HG03103 (cell line): ENCODE measurements around the gene MTMR2.
"Not testable (repeated sequence)": the region's sequence is repeated elsewhere in the genome, so short reads cannot be mapped to it uniquely, and the experiment has no call there.

Experiments used
- ATAC-seq: cut with Tn5 transposase; IDR thresholded peaks from one replicate; pipeline ENCODE4 v1.9.1; 2021; ENCODE audit warnings: low read depth; ENCODE audit not compliant: unreplicated experiment

The MTMR2 gene

DNA sequence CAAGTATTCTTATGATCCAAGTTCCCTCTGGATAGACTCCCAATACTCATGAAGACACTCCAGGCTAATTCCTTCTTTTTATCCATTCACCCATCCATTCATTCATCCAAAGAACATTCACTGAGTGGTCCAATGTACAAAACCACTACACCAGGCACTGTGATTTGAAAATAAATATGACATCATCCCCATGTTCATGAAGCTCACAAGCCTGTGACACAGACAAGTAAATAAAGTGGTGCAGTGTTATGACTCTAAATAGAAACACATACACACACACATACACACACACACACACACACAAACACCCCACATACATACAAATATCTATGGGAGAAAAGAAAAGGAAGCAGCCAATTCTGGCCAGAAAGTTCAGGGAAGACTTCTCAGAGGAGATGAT, 35.5 kb downstream of the MTMR2 start:
- ATAC-seq = no peak

DNA sequence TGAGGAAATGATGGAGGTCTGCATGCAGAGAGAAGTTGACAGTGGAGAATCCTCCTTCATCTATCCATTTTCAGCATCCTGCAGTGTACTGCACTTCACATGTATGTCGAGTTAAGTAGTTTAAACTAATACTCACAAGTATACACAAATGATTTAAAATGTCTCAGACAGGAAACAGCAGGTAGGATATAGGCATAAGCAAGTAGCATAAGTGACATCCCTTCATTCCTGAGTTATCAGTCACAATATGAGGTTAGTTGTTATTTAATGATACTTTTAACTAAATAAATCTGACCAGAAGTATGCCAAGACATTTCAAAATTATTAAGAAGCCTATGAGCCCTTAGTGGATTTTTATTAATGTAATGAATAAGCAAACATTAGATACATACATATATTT, 37.4 kb downstream of the MTMR2 start:
- ATAC-seq = no peak

DNA sequence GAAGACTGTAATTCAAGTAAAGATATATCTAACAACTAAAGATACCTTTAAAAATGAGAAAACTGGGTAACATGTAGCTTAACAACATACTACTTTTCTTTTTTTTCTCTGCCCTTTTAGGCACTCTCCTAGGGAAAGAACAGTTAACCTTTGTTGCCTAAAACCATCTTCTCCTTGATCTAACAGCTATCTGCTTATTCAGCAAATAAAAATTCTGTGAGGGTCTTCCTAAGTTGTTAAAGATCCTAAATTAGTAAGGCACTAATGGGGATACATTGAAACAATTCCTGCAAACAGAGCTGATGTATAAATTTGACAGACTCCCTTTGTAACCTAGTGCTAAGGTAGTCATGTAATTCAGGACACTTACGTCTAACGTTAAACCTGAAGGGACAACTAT, 39.1 kb downstream of the MTMR2 start:
- no peak for ATAC-seq

DNA sequence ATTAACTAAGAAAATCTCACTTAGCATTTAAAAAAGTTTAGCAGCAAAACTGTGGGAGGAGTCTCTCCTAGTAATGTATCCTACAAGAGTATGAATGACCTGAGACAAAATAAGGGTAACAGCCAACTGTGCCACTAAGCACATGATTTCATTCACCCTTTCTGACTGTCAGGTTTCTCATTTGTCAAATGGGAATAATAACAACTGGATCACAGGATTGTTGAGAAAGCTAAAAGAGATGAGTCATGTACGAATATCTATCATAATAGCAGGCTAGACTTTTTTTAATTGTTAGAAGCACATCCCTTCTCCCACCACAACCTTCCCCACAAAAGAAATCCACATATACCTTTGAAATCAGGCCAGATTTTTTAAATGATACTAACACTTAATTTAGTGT, 39.5 kb downstream of the MTMR2 start:
- ATAC-seq = no peak

DNA sequence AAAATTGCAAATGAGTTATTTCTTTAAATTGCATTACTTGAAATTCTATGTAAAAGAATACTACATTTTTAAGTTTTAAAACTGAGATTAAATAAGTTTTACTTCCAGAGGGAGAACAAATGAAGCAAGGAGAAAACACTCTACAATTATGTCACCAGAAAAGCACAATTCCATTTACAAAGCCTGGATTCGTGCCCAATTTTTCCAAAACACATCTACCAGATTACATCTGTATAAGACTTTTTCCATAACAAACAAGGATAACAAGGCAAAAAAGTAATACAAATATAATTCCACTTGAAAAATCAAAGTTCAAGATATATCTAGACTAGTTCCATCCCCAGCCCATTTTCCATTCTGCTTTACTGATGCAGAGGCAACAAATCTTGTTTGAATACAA, 40.5 kb downstream of the MTMR2 start:
- no peak for ATAC-seq

DNA sequence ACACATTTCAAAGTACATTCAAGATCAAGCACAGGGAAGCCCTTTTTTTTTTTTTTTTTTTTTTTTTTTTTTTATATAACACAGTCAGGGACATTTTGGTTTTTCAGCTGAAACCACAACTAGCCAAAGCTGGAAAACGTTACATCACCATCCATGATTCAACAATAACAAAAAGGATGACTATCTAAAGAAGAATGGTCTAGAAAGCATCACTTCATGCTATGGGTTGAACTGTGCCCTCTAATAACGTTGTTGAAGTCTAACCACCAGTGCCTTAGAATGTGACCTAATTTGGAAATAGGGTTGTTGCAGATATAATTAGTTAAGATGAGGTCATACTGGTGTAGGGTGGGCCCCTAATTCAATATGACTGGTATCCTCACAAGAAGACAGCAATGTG, 46.6 kb downstream of the MTMR2 start:
- no peak for ATAC-seq

DNA sequence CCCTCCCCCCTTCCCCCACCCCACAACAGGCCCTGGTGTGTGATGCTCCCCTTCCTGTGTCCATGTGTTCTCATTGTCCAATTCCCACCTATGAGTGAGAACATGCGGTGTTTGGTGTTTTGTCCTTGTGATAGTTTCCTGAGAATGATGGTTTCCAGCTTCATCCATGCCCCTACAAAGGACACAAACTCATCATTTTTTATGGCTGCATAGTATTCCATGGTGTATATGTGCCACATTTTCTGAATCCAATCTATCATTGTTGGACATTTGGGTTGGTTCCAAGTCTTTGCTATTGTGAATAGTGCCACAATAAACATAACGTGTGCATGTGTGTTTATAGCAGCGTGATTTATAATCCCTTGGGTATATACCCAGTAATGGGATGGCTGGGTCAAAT, 53.0 kb downstream of the MTMR2 start:
- ATAC-seq = not testable (repeated sequence)

DNA sequence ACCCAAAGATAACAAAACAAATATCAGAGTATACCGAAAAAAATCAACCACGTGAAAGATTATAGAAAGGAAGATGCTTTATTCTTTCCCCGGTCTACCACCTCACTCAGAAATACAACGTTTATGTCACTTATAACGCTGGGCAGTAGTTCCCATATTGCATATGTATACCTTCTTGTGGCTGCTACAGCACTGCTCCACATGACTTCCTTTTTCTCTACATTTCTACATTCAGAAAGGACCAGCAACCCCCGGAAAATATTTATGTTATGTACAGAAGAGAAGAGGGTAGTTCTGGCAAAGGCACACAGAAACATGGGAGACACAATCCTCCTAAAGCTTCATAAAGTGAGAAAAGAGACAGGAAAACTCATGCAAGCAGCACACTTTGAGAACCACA, 56.8 kb downstream of the MTMR2 start:
- no peak for ATAC-seq

DNA sequence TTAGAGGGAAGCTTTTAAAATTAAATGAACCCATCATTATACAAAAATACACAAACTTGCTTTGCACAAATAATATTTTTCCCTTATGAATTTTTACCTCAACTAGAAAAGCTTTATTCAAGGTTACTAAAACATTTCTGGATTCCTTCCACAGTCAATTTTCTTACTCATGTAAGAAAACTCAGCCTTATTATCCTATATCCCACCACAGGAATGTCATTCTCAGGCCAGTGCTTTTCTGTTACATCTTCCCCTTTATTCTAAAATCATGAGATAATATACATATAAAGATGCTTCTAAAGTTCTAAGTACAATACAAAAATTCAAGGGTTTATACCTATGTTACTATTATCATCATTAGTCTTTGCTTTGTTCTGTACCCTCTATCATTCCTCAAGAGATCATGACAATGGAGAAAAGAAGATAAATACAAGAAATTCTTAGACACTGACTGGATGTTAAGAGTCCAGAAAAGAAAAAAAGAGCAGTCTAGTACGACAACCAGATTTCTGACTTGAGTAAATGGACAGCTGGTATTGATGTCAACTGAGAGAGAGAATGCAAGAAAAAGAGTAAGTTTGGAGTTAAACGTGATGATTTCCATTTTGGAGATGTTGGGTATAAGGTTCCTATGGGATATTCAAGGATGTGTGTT, 60.3 kb downstream of the MTMR2 start:
- no peak for ATAC-seq

DNA sequence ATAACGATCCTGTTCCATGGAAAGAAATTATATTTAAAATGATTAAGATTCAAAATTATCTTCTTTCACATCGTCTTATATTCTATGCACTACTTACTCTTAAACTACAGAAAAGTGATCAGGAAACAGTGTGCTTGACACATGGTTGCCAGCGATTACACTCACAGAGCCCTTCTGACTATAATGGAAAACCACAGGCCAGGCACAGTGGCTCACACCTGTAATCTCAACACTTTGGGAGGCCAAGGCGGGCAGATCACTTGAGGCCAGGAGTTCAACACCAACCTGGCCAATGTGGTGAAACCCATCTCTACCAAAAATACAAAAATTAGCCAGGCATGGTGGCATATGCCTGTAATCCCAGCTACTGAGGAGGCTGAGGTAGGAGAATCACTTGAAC, 63.9 kb downstream of the MTMR2 start:
- not testable (repeated sequence) for ATAC-seq

DNA sequence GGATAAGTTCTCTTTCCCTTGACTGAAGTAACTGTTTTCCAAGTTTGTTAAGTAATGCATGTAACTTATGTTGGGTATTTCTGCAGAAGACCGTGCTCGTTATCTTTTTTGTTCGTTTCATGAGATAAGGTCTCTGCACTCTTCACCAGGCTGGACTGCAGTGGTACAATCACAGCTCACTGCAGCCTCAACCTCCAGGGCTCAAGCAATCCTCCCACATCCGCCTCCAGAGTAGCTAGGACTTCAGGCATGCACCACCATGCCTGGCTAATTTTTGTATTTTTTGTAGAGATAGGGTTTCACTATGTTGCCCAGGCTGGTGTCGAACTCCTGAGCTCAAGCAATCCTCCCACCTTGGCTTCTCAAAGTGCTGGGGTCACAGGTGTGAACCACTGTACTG, 69.5 kb downstream of the MTMR2 start:
- ATAC-seq = not testable (repeated sequence)

DNA sequence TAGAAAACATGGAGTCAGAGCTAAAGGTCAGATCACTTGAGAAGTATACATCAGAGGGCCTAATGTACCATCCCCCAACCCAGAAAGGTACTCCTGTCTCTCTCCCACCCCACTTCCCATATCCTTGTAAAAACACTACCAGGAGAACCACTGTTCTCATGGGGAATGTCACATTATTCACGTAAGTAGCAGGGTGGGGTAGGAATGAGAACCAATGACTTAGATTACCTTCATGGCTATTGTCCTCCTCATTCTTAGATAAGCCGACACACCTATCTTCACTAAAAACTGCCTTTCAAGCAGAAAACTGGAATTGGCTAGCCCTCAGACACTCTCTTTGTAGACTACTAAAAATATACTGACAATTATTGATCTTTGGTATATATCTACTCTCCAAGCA, 70.0 kb downstream of the MTMR2 start:
- no peak for ATAC-seq

DNA sequence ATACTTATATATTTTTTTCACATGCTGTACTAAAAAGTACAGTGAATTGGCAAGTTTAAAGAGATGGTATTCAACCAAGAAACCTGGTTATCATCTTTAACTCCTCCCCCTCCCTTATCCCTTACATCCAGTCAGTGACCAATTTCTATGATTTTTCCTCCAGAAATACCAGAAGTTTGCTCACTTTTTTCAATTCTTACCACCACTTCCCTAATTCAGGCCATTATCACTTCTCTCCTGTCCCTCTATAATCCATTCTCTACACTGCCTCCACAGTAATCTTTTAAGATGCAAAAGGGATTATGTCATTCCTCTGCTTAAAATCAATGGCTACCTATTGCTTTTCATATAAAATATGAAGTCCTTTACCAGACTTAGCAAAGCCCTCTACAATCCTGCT, 70.8 kb downstream of the MTMR2 start:
- ATAC-seq = no peak

DNA sequence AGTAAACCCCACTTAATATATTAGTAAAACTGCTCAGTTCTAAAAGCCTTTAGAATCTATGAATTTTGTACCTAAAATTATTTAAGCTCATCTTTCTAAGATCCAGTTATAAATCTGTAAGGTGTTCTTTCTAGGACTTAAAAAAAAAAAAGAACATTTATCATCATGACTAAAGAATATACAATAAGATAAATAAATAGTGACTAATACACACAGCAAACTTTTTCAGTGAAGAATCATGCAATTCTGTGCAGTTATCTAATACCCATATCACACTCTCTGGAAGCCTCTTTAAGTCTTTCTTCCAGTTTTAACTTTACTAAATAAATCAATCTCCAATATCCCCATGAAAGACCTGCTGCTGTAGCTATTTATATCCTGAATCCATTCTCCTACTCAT, 73.8 kb downstream of the MTMR2 start:
- ATAC-seq = no peak

DNA sequence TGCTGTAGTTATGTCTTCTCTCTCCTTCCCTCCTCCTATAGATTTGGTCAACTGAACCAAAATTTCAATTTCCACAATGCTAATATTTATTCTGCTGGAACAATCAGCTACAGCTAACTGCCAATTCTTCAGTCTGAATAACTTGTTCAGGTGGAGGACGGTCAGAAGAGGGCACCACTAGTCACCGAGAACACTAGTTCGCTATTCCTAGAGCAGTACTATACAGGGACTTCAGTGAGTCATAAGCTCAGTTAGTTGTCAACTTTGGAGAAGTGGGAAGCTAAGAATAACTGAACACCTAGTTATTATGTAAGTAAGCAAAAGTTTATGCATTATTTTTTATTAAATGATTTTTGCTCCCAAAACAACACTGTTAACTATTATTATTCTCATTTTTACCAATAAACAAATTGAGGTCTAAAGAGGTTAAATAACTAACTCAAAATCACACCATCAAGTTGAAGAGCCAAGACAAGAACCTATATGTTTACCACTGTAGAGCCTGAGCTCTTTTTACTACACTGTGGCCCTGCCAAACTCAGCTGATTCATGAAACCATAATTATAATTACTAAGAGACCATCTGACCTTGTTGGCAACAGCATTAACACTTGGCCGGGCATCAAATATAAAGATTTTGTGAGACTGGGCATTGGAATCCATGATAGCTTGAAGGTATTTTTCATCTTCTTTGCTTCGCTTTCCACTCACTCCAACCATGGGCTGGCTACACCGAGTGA, 74.7 kb downstream of the MTMR2 start:
- ATAC-seq = no peak

DNA sequence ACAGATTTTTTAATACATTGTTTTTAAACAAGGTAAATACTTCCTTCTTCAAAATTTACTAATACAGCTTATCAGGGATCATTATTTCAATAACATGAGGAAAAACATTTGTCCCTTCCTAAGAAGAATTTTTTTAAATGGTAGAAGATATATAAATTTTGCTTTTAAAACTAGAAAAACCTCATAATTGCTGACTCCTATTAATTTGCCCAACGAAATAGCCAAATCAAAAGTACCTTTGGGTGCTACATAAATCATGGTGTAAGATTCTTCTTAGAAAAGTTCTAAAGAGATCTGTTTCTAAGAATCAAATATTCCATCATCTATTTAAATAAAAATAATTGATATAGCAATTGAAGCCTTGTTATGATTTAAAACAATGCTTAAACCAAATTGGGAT, 78.7 kb downstream of the MTMR2 start:
- no peak for ATAC-seq

DNA sequence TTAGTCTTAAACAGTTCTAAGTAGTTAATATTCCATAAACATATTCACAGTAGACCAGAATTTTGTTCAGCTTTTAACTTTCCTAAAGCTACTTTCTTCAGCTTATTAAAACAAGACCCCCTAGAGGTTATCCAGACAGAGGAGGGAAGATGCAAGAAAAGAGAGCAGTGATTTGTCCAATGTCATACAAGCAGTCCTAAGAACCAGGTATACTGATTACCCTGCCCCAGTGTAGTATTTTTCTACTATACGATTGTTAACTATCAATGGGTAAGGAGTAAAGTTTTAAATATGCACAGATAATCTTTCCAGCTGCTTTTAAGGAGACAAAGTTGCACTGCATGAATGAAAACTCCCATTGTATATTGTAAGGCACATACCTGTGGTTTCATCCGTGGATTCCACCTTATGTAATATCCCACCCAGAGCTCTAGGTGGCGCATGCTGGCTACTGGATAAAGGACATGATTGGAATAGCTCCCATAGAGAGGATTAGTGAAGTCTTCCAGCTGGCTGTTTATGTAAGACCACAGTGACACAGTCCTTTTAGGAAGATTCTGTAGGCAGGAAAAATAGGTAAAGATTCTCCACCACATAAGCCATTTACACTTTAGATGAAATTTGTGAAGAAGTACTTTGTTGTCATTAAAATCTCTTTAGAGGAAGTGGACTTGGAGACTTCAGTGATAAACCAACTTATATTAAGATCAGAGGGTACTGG, 88.0 kb downstream of the MTMR2 start:
- peak; percentile 90 for ATAC-seq

DNA sequence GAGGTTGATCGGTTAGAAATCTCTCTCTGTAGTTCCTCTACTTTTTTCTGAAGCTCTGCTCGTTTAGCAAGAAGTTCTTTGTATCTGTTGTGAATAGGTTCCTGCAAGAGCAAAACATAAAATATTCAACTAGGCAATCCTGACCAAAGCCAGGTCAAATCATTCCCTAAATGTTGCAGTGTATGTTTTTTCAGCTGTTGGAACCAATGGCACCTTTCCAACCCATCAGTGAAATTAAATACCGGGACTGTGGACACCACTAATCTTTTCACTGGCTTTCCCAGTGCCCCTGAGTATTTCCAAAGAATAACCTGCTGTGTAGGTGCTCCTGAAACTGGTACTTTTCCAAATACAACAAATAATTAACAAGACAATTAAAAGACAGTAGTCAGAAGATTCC, 88.6 kb downstream of the MTMR2 start:
- no peak for ATAC-seq

DNA sequence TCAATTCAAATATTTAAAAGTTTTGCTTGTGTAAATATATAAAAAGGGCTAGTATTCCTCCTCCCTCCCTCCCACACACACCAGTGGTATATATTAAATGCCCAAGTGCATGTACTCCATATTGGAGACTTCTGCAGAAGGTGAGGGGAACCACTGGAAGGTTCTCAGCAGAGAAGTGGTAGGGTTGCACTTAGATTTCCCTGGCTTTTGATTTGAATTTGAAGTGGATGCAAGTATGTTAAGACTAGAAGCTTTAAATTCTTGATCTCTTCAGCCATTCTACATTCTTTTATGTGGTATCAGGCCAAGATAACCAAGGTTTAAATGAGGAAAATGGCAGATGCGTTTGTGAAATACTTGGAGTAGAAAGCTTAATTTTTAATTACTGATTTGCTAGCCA, 90.5 kb downstream of the MTMR2 start:
- no peak for ATAC-seq

DNA sequence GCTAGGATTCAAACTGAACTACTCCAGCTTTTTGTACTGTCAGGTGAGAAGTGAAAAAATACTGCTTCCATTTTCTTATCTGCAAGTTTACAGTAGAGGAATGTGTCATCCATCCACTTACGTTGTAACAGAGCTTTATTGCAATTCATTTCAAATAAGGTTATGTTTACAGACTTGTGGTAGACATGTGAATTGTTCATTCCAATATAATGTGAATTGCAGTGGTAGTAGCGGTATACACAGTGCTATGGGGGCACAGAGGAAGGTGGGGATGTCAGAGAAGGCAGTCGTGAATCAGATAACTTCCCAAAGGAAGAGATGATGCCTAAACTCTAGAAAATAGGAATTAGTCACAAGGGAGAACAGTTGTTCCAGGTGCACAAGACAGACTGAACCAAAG, 91.1 kb downstream of the MTMR2 start:
- no peak for ATAC-seq

DNA sequence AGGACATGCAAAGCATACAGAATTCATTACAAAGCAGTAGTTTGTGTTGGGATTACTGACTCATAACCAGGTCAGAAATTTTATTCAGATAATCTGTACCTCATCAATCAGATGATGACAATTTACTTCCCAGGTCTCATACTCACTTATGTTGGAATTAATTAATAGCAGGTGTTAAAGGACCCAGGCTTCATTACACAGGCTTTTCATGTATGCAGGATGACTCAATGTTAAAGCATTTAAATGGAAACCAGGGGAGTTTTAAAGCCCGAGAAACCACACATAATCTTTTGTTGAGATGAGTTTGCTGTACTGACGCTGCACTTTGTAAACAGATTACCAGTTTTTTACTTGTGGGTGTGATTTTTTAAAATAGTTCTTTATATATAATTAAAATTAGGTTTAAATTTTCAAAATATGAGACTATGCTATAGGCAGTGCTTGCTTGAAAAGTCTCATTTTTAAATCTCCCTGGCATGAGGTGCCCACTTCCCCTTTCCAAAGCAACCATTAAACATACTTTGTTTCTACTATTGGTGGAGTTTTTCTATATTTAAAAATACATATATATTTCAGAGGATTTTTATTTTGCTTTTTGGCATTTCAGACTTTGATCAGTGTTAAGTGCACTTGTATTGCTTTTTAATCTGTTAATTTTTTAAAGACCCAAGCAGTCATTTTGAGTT, 92.6 kb downstream of the MTMR2 start:
- ATAC-seq = no peak
